Spinal cord (tissue), 10 donors: ENCODE results near the gene ME2. TPM values are rescaled to one million over a fixed set of nuclear protein-coding genes. Genes with fewer than 3 reads are reported as not detected.
A peak's percentile ranks its signal among the peaks of the same experiment; 100 is the strongest.
"Not testable (repeated sequence)": the region's sequence is repeated elsewhere in the genome, so short reads cannot be mapped to it uniquely, and the experiment has no call there.

Source experiments
- DNase-seq, 6 donors: peaks; one replicate each; pipeline versions ENCODE4 v3.0.0 to v3.0.0-alpha.2; 2013 to 2015; ENCODE audit warnings: low spot score in 6 of 6, low read depth in 4 of 6
- H3K27ac ChIP-seq: one replicate; pipeline ENCODE4 v1.5.1; 2013; ENCODE audit warnings: low read depth, low read length, control low read depth
- H3K27me3 ChIP-seq: one replicate; pipeline ENCODE4 v1.6.1; 2013; ENCODE audit warnings: low read length; ENCODE audit not compliant: control insufficient read depth, insufficient read depth
- H3K36me3 ChIP-seq: one replicate; pipeline ENCODE4 v1.6.1; 2013; ENCODE audit warnings: low read length; ENCODE audit not compliant: control insufficient read depth, insufficient read depth
- H3K4me1 ChIP-seq: one replicate; pipeline ENCODE4 v1.6.1; 2013; ENCODE audit warnings: low read length; ENCODE audit not compliant: control insufficient read depth, insufficient read depth
- H3K4me3 ChIP-seq: one replicate; pipeline ENCODE4 v1.5.1; 2013; ENCODE audit warnings: low read depth, low read length, control low read depth
- H3K9me3 ChIP-seq: one replicate; pipeline ENCODE4 v1.6.1; 2013; ENCODE audit warnings: low read length; ENCODE audit not compliant: control insufficient read depth, insufficient read depth
- WGBS: methylation state at CpG from one replicate; pipeline ENCODE4 v1.1.5; 2013; ENCODE audit warnings: missing lambda C conversion rate; ENCODE audit not compliant: insufficient coverage; 5-methylcytosine and 5-hydroxymethylcytosine counted together
- polyA plus RNA-seq, 2 donors: library from polyadenylated mRNA; unstranded; fragments of 120-200 nt; gene quantifications; one replicate each; pipeline ENCODE4 v1.2.1, GENCODE V29; 2013; ENCODE audit not compliant: insufficient read length in 2 of 2
- total RNA-seq, 2 donors: library from RNA; depleted of rRNA in 1 of 2; stranded (reverse); fragments of 120-200 nt in 1 of 2; fragments of >200 nt in 1 of 2; gene quantifications; one replicate each; pipeline versions ENCODE4 v1.2.3 to v1.2.4, GENCODE V29; 2013 to 2014
- donor health status: healthy.

Gene ME2
- total and polyA plus RNA-seq, 4 donors, result 55.2 to 83.7 (median 65.9) TPM

- no CpG with 5 or more reads among the region's 3 CpGs for WGBS
- Histone ChIP-seq H3K9me3 (no peaks in the 10 kb centered on the region), H3K4me3 (no peak overlapping the region), H3K27ac (no peak overlapping the region), H3K36me3 (no peaks in the 10 kb centered on the region), H3K4me1 (peaks cover 7% of the 10 kb centered on the region), H3K27me3 (no peaks in the 10 kb centered on the region)
- DNase-seq, result no peak
These were observed 2.9 kb upstream of the ME2 start for GRCh38 chr18:50875966-50876536.

GRCh38 chr18:50877545-50878265, 1.2 kb upstream of the ME2 start:
- Histone ChIP-seq H3K4me3 (no peak overlapping the region), H3K9me3 (no peaks in the 10 kb centered on the region), H3K36me3 (no peaks in the 10 kb centered on the region), H3K27me3 (no peaks in the 10 kb centered on the region), H3K4me1 (peaks cover 9% of the 10 kb centered on the region), H3K27ac (no peak overlapping the region)
- no peak for DNase-seq
- WGBS, result no CpG with 5 or more reads among the region's 8 CpGs

- H3K4me3 ChIP-seq, result peak overlapping the region; percentile 82
- peak overlapping the region; percentile 94 for H3K27ac ChIP-seq
- H3K36me3 ChIP-seq, result no peaks in the 10 kb centered on the region
- H3K4me1 ChIP-seq, result peaks cover 9% of the 10 kb centered on the region
- DNase-seq, result peak; percentile 2 to 86 (median 51)
- no peaks in the 10 kb centered on the region for H3K27me3 ChIP-seq
- under 1% methylated on average over 56 of the region's 61 CpGs for WGBS
- H3K9me3 ChIP-seq, result no peaks in the 10 kb centered on the region
These were observed 592 bp downstream of the ME2 start for GRCh38 chr18:50879302-50880118.

GRCh38 chr18:50880119-50880465, 1.2 kb downstream of the ME2 start:
- Histone ChIP-seq H3K36me3 (no peaks in the 10 kb centered on the region), H3K4me3 (peak overlapping the region; percentile 82), H3K27me3 (no peaks in the 10 kb centered on the region), H3K27ac (peak overlapping the region; percentile 94), H3K4me1 (peaks cover 9% of the 10 kb centered on the region), H3K9me3 (no peaks in the 10 kb centered on the region)
- WGBS, result no CpG with 5 or more reads among the region's 6 CpGs
- peak in 2 of 6 donors; percentile 4 to 18 for DNase-seq

GRCh38 chr18:50880944-50881343, 2.0 kb downstream of the ME2 start:
- not testable (repeated sequence) for H3K27me3 ChIP-seq, H3K4me1 ChIP-seq, H3K36me3 ChIP-seq, DNase-seq, H3K27ac ChIP-seq, H3K4me3 ChIP-seq, H3K9me3 ChIP-seq
- 80% methylated on average over 5 of the region's 9 CpGs for WGBS

- no peak overlapping the region for H3K27ac ChIP-seq
- peaks cover 9% of the 10 kb centered on the region for H3K9me3 ChIP-seq
- peaks cover 3% of the 10 kb centered on the region for H3K36me3 ChIP-seq
- no peak for DNase-seq
- H3K4me3 ChIP-seq, result no peak overlapping the region
- WGBS, result 95% methylated on average over 4 of the region's 7 CpGs
- H3K27me3 ChIP-seq, result no peaks in the 10 kb centered on the region
- no peaks in the 10 kb centered on the region for H3K4me1 ChIP-seq
These were observed 8.0 kb downstream of the ME2 start for GRCh38 chr18:50886929-50887328.

GRCh38 chr18:50895350-50896045, 16.6 kb downstream of the ME2 start:
- H3K36me3 ChIP-seq, result peaks cover 12% of the 10 kb centered on the region
- WGBS, result no CpG with 5 or more reads among the region's 4 CpGs
- no peaks in the 10 kb centered on the region for H3K27me3 ChIP-seq
- no peak overlapping the region for H3K4me3 ChIP-seq
- peaks cover 2% of the 10 kb centered on the region for H3K9me3 ChIP-seq
- DNase-seq, result no peak
- no peak overlapping the region for H3K27ac ChIP-seq
- no peaks in the 10 kb centered on the region for H3K4me1 ChIP-seq

- no CpG with 5 or more reads among the region's 1 CpG for WGBS
- no peaks in the 10 kb centered on the region for H3K27me3 ChIP-seq
- H3K27ac ChIP-seq, result no peak overlapping the region
- H3K4me1 ChIP-seq, result no peaks in the 10 kb centered on the region
- no peak overlapping the region for H3K4me3 ChIP-seq
- DNase-seq, result no peak
- H3K9me3 ChIP-seq, result peaks cover 2% of the 10 kb centered on the region
- peaks cover 12% of the 10 kb centered on the region for H3K36me3 ChIP-seq
These were observed 17.2 kb downstream of the ME2 start for GRCh38 chr18:50896093-50896492.

GRCh38 chr18:50898919-50899318, 20.0 kb downstream of the ME2 start:
- Histone ChIP-seq H3K9me3 (peaks cover 2% of the 10 kb centered on the region), H3K36me3 (peaks cover 12% of the 10 kb centered on the region), H3K27ac (no peak overlapping the region), H3K4me1 (no peaks in the 10 kb centered on the region), H3K27me3 (no peaks in the 10 kb centered on the region), H3K4me3 (no peak overlapping the region)
- no peak for DNase-seq
- 100% methylated on average over 1 of the region's 2 CpGs for WGBS
